ENCODE data around the gene DENND1C.

The DENND1C gene

GRCh38 chr19:6440905-6441304, 40.7 kb downstream of the DENND1C start:
- no peaks in the 10 kb centered on the region for H3K27me3 ChIP-seq (ENCODE audit: insufficient read depth, low read length, poor library complexity)
- H3K79me1 ChIP-seq (ENCODE audit: low read length): no peaks in the 10 kb centered on the region
- no peaks in the 10 kb centered on the region for H3K79me2 ChIP-seq (ENCODE audit: control insufficient read depth, insufficient read depth, low read length)
- H3K36me3 ChIP-seq (ENCODE audit: control insufficient read depth, insufficient read depth, low read length): no peaks in the 10 kb centered on the region
- no peak overlapping the region for H4K5ac ChIP-seq (ENCODE audit: low read length)
- H3K27ac ChIP-seq (ENCODE audit: low read depth, low read length): no peak overlapping the region
- no peak for DNase-seq
- no peak overlapping the region for H3K18ac ChIP-seq (ENCODE audit: low read length)
- no peak overlapping the region for H3K4ac ChIP-seq (ENCODE audit: low read depth, low read length)
- no peak overlapping the region for H3K23ac ChIP-seq (ENCODE audit: low read length)
- no CpG with 5 or more reads among the region's 3 CpGs for WGBS (ENCODE audit: extremely low coverage, insufficient coverage, low lambda C conversion rate)
- H4K8ac ChIP-seq (ENCODE audit: low read depth, low read length): no peak overlapping the region
- H3K4me3 ChIP-seq (ENCODE audit: low read length): no peak overlapping the region
- H2AK5ac ChIP-seq (ENCODE audit: low read length): no peak overlapping the region
- H3K4me2 ChIP-seq (ENCODE audit: low read length): no peak overlapping the region
- no peak overlapping the region for H3K56ac ChIP-seq (ENCODE audit: low read length)
- H2BK120ac ChIP-seq (ENCODE audit: low read depth, low read length): no peak overlapping the region
- no peak overlapping the region for H3K9ac ChIP-seq (ENCODE audit: low read length)
- H3K4me1 ChIP-seq (ENCODE audit: control insufficient read depth, low read depth, low read length): no peaks in the 10 kb centered on the region
- no peak overlapping the region for H2BK5ac ChIP-seq (ENCODE audit: low read length)
- no peak overlapping the region for H2BK15ac ChIP-seq (replicated peaks; ENCODE audit: low read depth)

DNA sequence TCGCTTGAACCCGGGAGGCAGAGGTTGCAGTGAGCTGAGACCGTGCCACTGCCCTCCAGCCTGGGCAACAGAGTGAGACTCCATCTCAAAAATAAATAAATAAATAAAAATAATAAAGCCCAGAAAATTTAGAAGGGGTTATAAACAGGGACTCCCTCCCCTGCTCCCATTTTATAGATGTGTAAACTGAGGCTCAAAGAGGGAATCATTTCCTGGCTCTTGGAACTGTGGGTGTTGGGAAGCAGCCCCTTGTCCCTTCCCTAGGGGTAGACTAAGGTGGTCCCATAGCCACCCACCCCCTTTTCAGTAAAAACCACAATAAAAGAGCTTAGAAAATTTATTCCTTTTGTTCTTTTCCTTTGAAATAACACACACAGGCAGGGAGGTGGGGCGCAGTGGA, 41.8 kb downstream of the DENND1C start:
- Histone ChIP-seq H3K36me3 (ENCODE audit: control insufficient read depth, insufficient read depth, low read length) (no peaks in the 10 kb centered on the region), H3K79me2 (ENCODE audit: control insufficient read depth, insufficient read depth, low read length) (no peaks in the 10 kb centered on the region), H3K27me3 (ENCODE audit: insufficient read depth, low read length, poor library complexity) (no peaks in the 10 kb centered on the region), H3K4me2 (ENCODE audit: low read length) (no peak overlapping the region), H4K8ac (ENCODE audit: low read depth, low read length) (no peak overlapping the region), H3K23ac (ENCODE audit: low read length) (no peak overlapping the region), H2BK15ac (replicated peaks; ENCODE audit: low read depth) (no peak overlapping the region), H2BK120ac (ENCODE audit: low read depth, low read length) (no peak overlapping the region), H3K56ac (ENCODE audit: low read length) (no peak overlapping the region), H3K79me1 (ENCODE audit: low read length) (no peaks in the 10 kb centered on the region), H2AK5ac (ENCODE audit: low read length) (no peak overlapping the region), H3K27ac (ENCODE audit: low read depth, low read length) (no peak overlapping the region), H3K4me3 (ENCODE audit: low read length) (no peak overlapping the region), H3K9ac (ENCODE audit: low read length) (no peak overlapping the region), H3K18ac (ENCODE audit: low read length) (no peak overlapping the region), H3K4me1 (ENCODE audit: control insufficient read depth, low read depth, low read length) (no peaks in the 10 kb centered on the region), H2BK5ac (ENCODE audit: low read length) (no peak overlapping the region), H3K4ac (ENCODE audit: low read depth, low read length) (no peak overlapping the region), H4K5ac (ENCODE audit: low read length) (no peak overlapping the region)
- WGBS (ENCODE audit: extremely low coverage, insufficient coverage, low lambda C conversion rate): no CpG with 5 or more reads among the region's 4 CpGs
- DNase-seq: no peak

GRCh38 chr19:6433663-6434062, 47.9 kb downstream of the DENND1C start, which contains the start of gene SLC25A41:
SLC25A41 (minus strand) TSS chr19:6433763; CDS start chr19:6433693, 70 bp downstream.
- DNase-seq: no peak
- H2AK5ac ChIP-seq (ENCODE audit: low read length): no peak within 1 kb of the TSS
- H3K4ac ChIP-seq (ENCODE audit: low read depth, low read length): no peak within 1 kb of the TSS
- H2BK120ac ChIP-seq (ENCODE audit: low read depth, low read length): no peak within 1 kb of the TSS
- H2BK15ac ChIP-seq (replicated peaks; ENCODE audit: low read depth): no peak within 1 kb of the TSS
- H2BK5ac ChIP-seq (ENCODE audit: low read length): no peak within 1 kb of the TSS
- H3K27me3 ChIP-seq (ENCODE audit: insufficient read depth, low read length, poor library complexity): no peaks in the 10 kb centered on the region
- no peak within 1 kb of the TSS for H3K27ac ChIP-seq (ENCODE audit: low read depth, low read length)
- no peaks in the 10 kb centered on the region for H3K36me3 ChIP-seq (ENCODE audit: control insufficient read depth, insufficient read depth, low read length)
- WGBS (ENCODE audit: extremely low coverage, insufficient coverage, low lambda C conversion rate): no CpG with 5 or more reads among the region's 10 CpGs
- H3K9ac ChIP-seq (ENCODE audit: low read length): no peak within 1 kb of the TSS
- H3K79me1 ChIP-seq (ENCODE audit: low read length): no peaks in the 10 kb centered on the region
- no peak within 1 kb of the TSS for H3K56ac ChIP-seq (ENCODE audit: low read length)
- no peak within 1 kb of the TSS for H4K5ac ChIP-seq (ENCODE audit: low read length)
- no peak within 1 kb of the TSS for H3K4me2 ChIP-seq (ENCODE audit: low read length)
- no peak within 1 kb of the TSS for H4K8ac ChIP-seq (ENCODE audit: low read depth, low read length)
- H3K23ac ChIP-seq (ENCODE audit: low read length): no peak within 1 kb of the TSS
- H3K4me3 ChIP-seq (ENCODE audit: low read length): no peak within 1 kb of the TSS
- H3K79me2 ChIP-seq (ENCODE audit: control insufficient read depth, insufficient read depth, low read length): no peaks in the 10 kb centered on the region
- no peaks in the 10 kb centered on the region for H3K4me1 ChIP-seq (ENCODE audit: control insufficient read depth, low read depth, low read length)
- no peak within 1 kb of the TSS for H3K18ac ChIP-seq (ENCODE audit: low read length)

- Histone ChIP-seq H3K23ac (ENCODE audit: low read length) (no peak overlapping the region), H3K27ac (ENCODE audit: low read depth, low read length) (no peak overlapping the region), H4K8ac (ENCODE audit: low read depth, low read length) (no peak overlapping the region), H2BK5ac (ENCODE audit: low read length) (no peak overlapping the region), H2AK5ac (ENCODE audit: low read length) (no peak overlapping the region), H4K5ac (ENCODE audit: low read length) (no peak overlapping the region), H3K79me2 (ENCODE audit: control insufficient read depth, insufficient read depth, low read length) (no peaks in the 10 kb centered on the region), H3K56ac (ENCODE audit: low read length) (no peak overlapping the region), H2BK120ac (ENCODE audit: low read depth, low read length) (no peak overlapping the region), H3K4ac (ENCODE audit: low read depth, low read length) (no peak overlapping the region), H3K4me1 (ENCODE audit: control insufficient read depth, low read depth, low read length) (no peaks in the 10 kb centered on the region), H3K9ac (ENCODE audit: low read length) (no peak overlapping the region), H3K4me2 (ENCODE audit: low read length) (no peak overlapping the region), H3K27me3 (ENCODE audit: insufficient read depth, low read length, poor library complexity) (no peaks in the 10 kb centered on the region), H2BK15ac (replicated peaks; ENCODE audit: low read depth) (no peak overlapping the region), H3K36me3 (ENCODE audit: control insufficient read depth, insufficient read depth, low read length) (no peaks in the 10 kb centered on the region), H3K4me3 (ENCODE audit: low read length) (no peak overlapping the region), H3K79me1 (ENCODE audit: low read length) (no peaks in the 10 kb centered on the region), H3K18ac (ENCODE audit: low read length) (no peak overlapping the region)
- no CpG with 5 or more reads among the region's 11 CpGs for WGBS (ENCODE audit: extremely low coverage, insufficient coverage, low lambda C conversion rate)
- no peak for DNase-seq
These were observed 48.4 kb downstream of the DENND1C start for GRCh38 chr19:6433165-6433564.

GRCh38 chr19:6431891-6432290, 49.7 kb downstream of the DENND1C start:
- no peak overlapping the region for H3K56ac ChIP-seq (ENCODE audit: low read length)
- H2BK120ac ChIP-seq (ENCODE audit: low read depth, low read length): no peak overlapping the region
- H3K27me3 ChIP-seq (ENCODE audit: insufficient read depth, low read length, poor library complexity): no peaks in the 10 kb centered on the region
- no peak for DNase-seq
- no peak overlapping the region for H3K23ac ChIP-seq (ENCODE audit: low read length)
- no peak overlapping the region for H2AK5ac ChIP-seq (ENCODE audit: low read length)
- no peak overlapping the region for H2BK5ac ChIP-seq (ENCODE audit: low read length)
- H3K79me2 ChIP-seq (ENCODE audit: control insufficient read depth, insufficient read depth, low read length): no peaks in the 10 kb centered on the region
- H3K4me3 ChIP-seq (ENCODE audit: low read length): no peak overlapping the region
- no peak overlapping the region for H3K4ac ChIP-seq (ENCODE audit: low read depth, low read length)
- H3K79me1 ChIP-seq (ENCODE audit: low read length): no peaks in the 10 kb centered on the region
- H3K36me3 ChIP-seq (ENCODE audit: control insufficient read depth, insufficient read depth, low read length): no peaks in the 10 kb centered on the region
- H3K18ac ChIP-seq (ENCODE audit: low read length): no peak overlapping the region
- WGBS (ENCODE audit: extremely low coverage, insufficient coverage, low lambda C conversion rate): no CpG with 5 or more reads among the region's 11 CpGs
- no peaks in the 10 kb centered on the region for H3K4me1 ChIP-seq (ENCODE audit: control insufficient read depth, low read depth, low read length)
- H3K4me2 ChIP-seq (ENCODE audit: low read length): no peak overlapping the region
- no peak overlapping the region for H3K27ac ChIP-seq (ENCODE audit: low read depth, low read length)
- H4K8ac ChIP-seq (ENCODE audit: low read depth, low read length): no peak overlapping the region
- no peak overlapping the region for H4K5ac ChIP-seq (ENCODE audit: low read length)
- H3K9ac ChIP-seq (ENCODE audit: low read length): no peak overlapping the region
- H2BK15ac ChIP-seq (replicated peaks; ENCODE audit: low read depth): no peak overlapping the region

GRCh38 chr19:6429419-6430221, 52.0 kb downstream of the DENND1C start:
- Histone ChIP-seq H3K9ac (ENCODE audit: low read length) (no peak overlapping the region), H3K36me3 (ENCODE audit: control insufficient read depth, insufficient read depth, low read length) (no peaks in the 10 kb centered on the region)

More at GRCh38 chr19:6429419-6430221, 52.0 kb downstream of the DENND1C start:
- Histone ChIP-seq H3K4me3 (ENCODE audit: low read length) (no peak overlapping the region), H3K4me2 (ENCODE audit: low read length) (no peak overlapping the region), H3K56ac (ENCODE audit: low read length) (no peak overlapping the region), H2BK120ac (ENCODE audit: low read depth, low read length) (no peak overlapping the region), H4K5ac (ENCODE audit: low read length) (no peak overlapping the region), H3K79me2 (ENCODE audit: control insufficient read depth, insufficient read depth, low read length) (no peaks in the 10 kb centered on the region), H3K27ac (ENCODE audit: low read depth, low read length) (no peak overlapping the region), H2BK15ac (replicated peaks; ENCODE audit: low read depth) (no peak overlapping the region), H2AK5ac (ENCODE audit: low read length) (no peak overlapping the region), H3K79me1 (ENCODE audit: low read length) (no peaks in the 10 kb centered on the region), H3K18ac (ENCODE audit: low read length) (no peak overlapping the region), H2BK5ac (ENCODE audit: low read length) (no peak overlapping the region), H4K8ac (ENCODE audit: low read depth, low read length) (no peak overlapping the region), H3K4ac (ENCODE audit: low read depth, low read length) (no peak overlapping the region), H3K4me1 (ENCODE audit: control insufficient read depth, low read depth, low read length) (no peaks in the 10 kb centered on the region), H3K23ac (ENCODE audit: low read length) (no peak overlapping the region), H3K27me3 (ENCODE audit: insufficient read depth, low read length, poor library complexity) (no peaks in the 10 kb centered on the region)
- WGBS (ENCODE audit: extremely low coverage, insufficient coverage, low lambda C conversion rate): no CpG with 5 or more reads among the region's 20 CpGs
- DNase-seq: no peak
